Epithelial cell of esophagus (primary cell): ENCODE results near the gene SRPK2.
"Not testable (repeated sequence)": the region's sequence is repeated elsewhere in the genome, so short reads cannot be mapped to it uniquely, and the experiment has no call there.

Source experiments
- DNase-seq: peaks from one replicate; pipeline ENCODE4 v3.0.0; 2010; ENCODE audit warnings: low read depth
- H3K4me3 ChIP-seq: 2 replicates; pipeline ENCODE4 v1.5.1; 2011; ENCODE audit warnings: mild to moderate bottlenecking, low read length, control low read depth
- TF ChIP-seq, protein P1 (sequence below): IDR thresholded peaks from 2 replicates; pipeline ENCODE4 v1.5.1; 2011; ENCODE audit warnings: low read depth, mild to moderate bottlenecking, low read length, control low read depth, inconsistent platforms; ENCODE audit not compliant: insufficient read depth; ENCODE audit errors: missing control alignments

SRPK2 gene

DNA sequence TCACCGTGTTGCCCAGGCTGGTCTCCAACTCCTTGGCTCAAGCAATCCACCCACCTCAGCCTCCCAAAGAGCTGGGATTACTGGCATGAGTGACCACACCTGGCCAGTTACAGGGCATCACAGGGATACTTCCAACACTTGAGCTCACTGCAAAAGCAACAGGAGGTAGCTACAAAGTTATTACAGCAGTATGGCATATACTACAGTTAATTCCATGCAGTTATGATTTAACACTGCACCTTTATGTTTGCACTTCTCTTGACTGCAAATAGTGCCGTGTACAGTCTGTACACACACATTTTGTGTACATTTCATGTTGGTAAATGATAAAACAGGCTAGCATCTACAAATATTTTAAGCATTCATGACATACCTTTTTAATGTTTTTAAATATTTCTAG is 21.3 kb downstream of the SRPK2 start:
- DNase-seq = no peak

DNA sequence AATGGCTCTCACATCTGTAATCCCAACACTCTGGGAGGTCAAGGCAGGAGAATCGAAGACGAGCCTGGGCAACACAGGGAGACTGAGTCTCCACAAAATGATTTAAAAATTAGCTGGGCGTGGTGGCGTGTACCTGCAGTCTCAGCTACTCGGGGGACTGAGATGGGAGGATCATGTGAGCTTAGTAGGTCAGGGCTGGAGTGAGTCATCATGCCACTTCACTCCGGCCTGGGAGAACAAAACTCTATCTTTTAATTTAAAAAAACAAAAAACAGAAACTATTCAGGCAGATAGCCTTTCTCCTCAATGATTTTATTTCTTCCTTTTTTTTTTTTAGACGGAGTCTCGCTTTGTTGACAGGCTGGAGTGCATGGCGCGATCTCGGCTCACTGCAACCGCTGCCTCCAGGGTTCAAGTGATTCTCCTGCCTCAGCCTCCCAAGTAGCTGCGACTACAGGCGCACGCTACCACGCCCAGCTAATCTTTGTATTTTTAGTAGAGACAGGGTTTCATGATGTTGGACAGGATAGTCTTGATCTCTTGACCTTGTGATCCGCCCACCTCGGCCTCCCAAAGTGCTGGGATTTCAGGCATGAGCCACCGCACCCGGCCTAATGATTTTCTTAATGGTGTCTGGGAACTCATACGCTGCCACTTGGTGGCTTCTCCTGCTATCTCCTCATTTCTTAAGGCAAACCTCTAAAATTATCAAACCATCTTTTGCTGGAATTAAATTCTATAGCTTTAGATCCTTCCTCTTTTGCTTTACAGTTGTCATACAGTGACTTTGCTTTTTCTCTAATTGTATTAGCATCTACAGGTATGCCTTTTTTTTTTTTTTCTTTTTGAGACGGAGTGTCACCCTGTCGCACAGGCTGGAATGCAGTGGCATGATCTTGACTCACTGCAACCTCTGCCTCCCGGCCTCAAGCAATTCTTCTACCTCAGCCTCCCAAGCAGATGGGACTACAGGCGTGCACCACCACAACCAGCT is 22.9 kb downstream of the SRPK2 start:
- TF ChIP-seq, protein P1, sequence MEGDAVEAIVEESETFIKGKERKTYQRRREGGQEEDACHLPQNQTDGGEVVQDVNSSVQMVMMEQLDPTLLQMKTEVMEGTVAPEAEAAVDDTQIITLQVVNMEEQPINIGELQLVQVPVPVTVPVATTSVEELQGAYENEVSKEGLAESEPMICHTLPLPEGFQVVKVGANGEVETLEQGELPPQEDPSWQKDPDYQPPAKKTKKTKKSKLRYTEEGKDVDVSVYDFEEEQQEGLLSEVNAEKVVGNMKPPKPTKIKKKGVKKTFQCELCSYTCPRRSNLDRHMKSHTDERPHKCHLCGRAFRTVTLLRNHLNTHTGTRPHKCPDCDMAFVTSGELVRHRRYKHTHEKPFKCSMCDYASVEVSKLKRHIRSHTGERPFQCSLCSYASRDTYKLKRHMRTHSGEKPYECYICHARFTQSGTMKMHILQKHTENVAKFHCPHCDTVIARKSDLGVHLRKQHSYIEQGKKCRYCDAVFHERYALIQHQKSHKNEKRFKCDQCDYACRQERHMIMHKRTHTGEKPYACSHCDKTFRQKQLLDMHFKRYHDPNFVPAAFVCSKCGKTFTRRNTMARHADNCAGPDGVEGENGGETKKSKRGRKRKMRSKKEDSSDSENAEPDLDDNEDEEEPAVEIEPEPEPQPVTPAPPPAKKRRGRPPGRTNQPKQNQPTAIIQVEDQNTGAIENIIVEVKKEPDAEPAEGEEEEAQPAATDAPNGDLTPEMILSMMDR = no peak
- no peak for DNase-seq
- no peak overlapping the region for H3K4me3 ChIP-seq

More for the DNA sequence above, 21.3 kb downstream of the SRPK2 start:
- H3K4me3 ChIP-seq = no peak overlapping the region
- TF ChIP-seq, protein P1 = no peak

DNA sequence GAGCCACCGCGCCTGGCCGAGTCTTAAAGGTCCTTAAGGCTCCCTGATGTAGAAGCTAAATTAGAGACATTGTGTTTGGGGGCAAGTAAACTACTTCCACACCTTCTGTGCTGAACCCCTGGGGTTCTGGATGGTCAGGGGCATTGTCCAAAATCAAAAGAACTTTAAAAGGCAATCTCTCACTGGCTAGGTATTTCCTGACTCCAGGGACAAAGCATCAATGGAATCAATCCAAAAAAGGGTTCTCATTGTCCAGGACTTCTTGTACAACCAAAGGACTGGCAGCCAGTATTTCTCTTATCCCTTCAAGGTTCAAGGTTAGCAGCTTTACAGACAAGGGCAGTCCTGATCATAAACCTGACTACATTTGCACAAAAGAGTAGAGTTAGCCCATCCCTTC is 24.0 kb downstream of the SRPK2 start:
- TF ChIP-seq, protein P1 = no peak
- DNase-seq = no peak
- H3K4me3 ChIP-seq = no peak overlapping the region

DNA sequence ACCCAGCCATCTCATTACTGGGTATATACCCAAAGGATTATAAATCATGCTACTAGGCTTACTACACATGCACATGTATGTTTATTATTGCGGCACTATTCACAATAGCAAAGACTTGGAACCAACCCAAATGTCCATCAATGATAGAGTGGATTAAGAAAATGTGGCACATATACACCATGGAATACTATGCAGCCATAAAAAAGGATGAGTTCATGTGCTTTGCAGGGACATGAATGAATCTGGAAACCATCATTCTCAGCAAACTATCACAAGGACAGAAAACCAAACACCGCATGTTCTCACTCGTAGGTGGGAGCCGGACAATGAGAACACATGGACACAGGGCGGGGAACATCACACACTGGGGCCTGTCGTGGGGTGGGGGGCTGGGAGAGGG is 25.1 kb downstream of the SRPK2 start:
- not testable (repeated sequence) for H3K4me3 ChIP-seq, DNase-seq

DNA sequence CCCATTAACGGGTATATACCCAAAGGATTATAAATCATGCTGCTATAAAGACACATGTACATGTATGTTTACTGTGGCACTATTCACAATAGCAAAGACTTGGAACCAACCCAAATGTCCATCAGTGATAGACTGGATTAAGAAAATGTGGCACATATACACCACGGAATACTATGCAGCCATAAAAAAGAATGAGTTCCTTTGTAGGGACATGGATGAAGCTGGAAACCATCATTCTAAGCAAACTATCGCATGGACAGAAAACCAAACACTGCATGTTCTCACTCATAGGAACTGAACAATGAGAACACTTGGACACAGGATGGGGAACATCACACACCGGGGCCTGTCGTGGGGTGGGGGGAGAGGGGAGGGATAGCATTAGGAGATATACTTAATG is 26.0 kb downstream of the SRPK2 start:
- not testable (repeated sequence) for H3K4me3 ChIP-seq, DNase-seq

DNA sequence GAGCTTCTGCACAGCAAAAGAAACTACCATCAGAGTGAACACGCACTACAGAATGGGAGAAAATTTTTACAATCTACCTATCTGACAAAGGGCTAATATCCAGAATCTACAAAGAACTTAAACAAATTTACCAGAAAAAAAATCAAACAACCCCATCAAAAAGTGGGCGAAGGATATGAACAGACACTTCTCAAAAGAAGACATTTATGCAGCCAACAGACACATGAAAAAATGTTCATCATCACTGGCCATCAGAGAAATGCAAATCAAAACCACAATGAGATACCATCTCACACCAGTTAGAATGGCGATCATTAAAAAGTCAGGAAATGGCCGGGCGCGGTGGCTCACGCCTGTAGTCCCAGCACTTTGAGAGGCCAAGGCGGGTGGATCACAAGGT is 26.7 kb downstream of the SRPK2 start:
- H3K4me3 ChIP-seq, DNase-seq: not testable (repeated sequence)

DNA sequence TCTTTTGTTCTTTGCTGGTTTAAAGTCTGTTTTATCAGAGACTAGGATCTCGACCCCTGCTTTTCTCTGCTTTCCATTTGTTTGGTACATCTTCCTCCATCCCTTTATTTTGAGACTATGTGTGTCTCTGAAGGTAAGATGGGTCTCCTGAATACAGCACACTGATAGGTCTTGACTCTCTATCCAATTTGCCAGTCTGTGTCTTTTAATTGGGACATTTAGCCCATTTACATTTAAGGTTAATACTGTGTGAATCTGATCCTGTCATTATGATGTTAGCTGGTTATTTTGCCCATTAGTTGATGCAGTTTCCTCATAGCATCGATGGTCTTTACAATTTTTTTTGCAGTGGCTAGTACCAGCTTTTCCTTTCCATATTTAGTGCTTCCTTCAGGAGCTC is 28.6 kb downstream of the SRPK2 start:
- DNase-seq, H3K4me3 ChIP-seq: not testable (repeated sequence)

DNA sequence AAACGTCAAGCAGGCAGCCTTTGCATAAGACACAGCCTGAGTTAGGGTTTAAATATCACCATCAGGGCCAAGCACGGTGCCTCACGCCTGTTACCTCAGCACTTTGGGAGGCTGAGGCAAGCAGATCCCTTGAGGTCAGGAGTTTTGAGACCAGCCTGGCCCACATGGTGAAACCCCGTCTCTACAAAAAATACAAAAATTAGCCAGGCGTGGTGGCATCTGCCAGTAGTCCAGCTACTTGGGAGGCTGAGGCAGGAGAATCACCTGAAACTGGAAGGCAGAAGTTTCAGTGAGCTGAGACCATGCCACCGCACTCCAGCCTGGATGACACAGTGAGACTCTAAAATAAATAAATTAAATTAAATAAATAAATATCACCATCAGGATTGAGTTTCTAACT is 33.0 kb downstream of the SRPK2 start:
- TF ChIP-seq, protein P1 = no peak
- no peak for DNase-seq

DNA sequence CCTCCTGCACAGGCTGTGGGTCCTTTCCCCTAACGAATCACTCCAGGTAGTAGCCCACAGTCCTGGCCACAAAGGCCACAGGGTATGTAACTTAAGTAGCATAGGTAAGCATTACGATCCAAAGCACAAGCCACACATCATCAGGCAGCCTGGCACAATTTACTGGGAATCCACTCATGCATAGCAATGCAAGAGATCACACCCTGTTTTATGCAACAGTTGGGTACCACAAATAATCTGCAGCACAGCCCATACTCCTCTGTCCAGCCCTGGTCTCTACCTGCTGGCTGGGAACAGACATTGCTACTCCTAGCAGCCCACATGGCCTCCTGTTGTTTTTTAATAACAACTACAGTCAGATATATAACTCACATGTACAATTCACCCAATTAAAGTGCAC is 34.3 kb downstream of the SRPK2 start:
- DNase-seq = peak; percentile 19
- H3K4me3 ChIP-seq = no peak overlapping the region

More for the DNA sequence above, 33.0 kb downstream of the SRPK2 start:
- no peak overlapping the region for H3K4me3 ChIP-seq

More for the DNA sequence above, 34.3 kb downstream of the SRPK2 start:
- TF ChIP-seq, protein P1 = peak; percentile 11
